IMR-90 (cell line): ENCODE results near the gene METTL25.

Experiments used
- CTCF ChIP-seq: conservative IDR thresholded peaks from 2 replicates; pipeline ENCODE4 v1.5.1; 2012; ENCODE audit warnings: mild to moderate bottlenecking, low read depth, low read length, improper control_type of control experiment
- FOS ChIP-seq: fragments of 150-350 bp; IDR thresholded peaks from 2 replicates; pipeline ENCODE4 v1.6.1; 2016; ENCODE audit warnings: low read depth, low read length
- POLR2A ChIP-seq: IDR thresholded peaks from 2 replicates; pipeline ENCODE4 v1.6.1; 2012; ENCODE audit warnings: mild to moderate bottlenecking, low read depth, low read length
- SMC3 ChIP-seq: fragments of 150-350 bp; IDR thresholded peaks from 2 replicates; pipeline ENCODE4 v1.6.1; 2016; ENCODE audit warnings: low read depth, mild to moderate bottlenecking, antibody characterized with exemption, low read length, moderate library complexity

- TF ChIP-seq CTCF: no peak
- TF ChIP-seq FOS: no peak
- no peak for TF ChIP-seq POLR2A
- no peak for TF ChIP-seq SMC3
Measured at GRCh38 chr12:82479511-82479910, 121.2 kb downstream of the METTL25 start.
